Measurements from ENCODE around the gene MYH15.

DNA sequence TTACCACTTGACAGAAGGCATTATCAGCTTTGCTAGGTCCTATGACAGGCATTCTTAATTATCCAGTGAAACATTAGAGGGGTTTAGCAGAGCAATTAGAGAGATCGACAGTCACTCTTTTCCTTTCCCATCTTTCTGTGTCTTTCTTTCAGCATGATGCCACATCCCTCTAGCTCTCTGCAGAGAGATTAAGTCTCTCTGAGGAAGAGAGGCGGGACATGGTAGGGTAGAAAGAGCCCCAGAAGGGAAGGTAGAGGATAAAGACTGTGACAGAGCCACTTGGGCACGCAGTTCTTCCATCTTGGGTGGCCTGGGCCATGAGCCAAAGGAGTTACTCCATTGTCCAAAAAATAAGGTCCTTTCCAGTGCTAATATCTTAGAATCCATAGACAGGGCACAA lies 158.2 kb downstream of the MYH15 start:
- TF ChIP-seq, protein P1, sequence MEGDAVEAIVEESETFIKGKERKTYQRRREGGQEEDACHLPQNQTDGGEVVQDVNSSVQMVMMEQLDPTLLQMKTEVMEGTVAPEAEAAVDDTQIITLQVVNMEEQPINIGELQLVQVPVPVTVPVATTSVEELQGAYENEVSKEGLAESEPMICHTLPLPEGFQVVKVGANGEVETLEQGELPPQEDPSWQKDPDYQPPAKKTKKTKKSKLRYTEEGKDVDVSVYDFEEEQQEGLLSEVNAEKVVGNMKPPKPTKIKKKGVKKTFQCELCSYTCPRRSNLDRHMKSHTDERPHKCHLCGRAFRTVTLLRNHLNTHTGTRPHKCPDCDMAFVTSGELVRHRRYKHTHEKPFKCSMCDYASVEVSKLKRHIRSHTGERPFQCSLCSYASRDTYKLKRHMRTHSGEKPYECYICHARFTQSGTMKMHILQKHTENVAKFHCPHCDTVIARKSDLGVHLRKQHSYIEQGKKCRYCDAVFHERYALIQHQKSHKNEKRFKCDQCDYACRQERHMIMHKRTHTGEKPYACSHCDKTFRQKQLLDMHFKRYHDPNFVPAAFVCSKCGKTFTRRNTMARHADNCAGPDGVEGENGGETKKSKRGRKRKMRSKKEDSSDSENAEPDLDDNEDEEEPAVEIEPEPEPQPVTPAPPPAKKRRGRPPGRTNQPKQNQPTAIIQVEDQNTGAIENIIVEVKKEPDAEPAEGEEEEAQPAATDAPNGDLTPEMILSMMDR (conservative IDR thresholded peaks at IDR 0.05; ENCODE audit: low read length), result no peak
- no peak for TF ChIP-seq EZH2phosphoT487 (IDR thresholded peaks at IDR 0.05; ENCODE audit: borderline replicate concordance, low read depth, low read length)

Measured in OCI-LY7 (cell line).